Liver (tissue), 9 donors: ENCODE results near the gene PRKCD. TPM values are rescaled to one million over a fixed set of nuclear protein-coding genes. Genes with fewer than 3 reads are reported as not detected.

Experiments
- DNase-seq: peaks from one replicate; pipeline ENCODE4 v3.0.0-alpha.2; 2017; ENCODE audit warnings: low spot score
- H3K27ac ChIP-seq, 2 donors: one replicate each; pipeline ENCODE4 v1.7.0; 2013; ENCODE audit warnings: inconsistent platforms in 2 of 2, low read length in 2 of 2, control low read depth in 1 of 2, low read depth in 1 of 2, mild to moderate bottlenecking in 1 of 2
- H3K27me3 ChIP-seq, 4 donors: one replicate each; pipeline versions ENCODE4 v1.6.1 to v1.7.0; 2013; ENCODE audit warnings: low read length in 3 of 4, inconsistent platforms in 1 of 4, mild to moderate bottlenecking in 1 of 4, moderate library complexity in 1 of 4; ENCODE audit not compliant: control insufficient read depth in 4 of 4, insufficient read depth in 4 of 4
- H3K36me3 ChIP-seq, 4 donors: one replicate each; pipeline versions ENCODE4 v1.6.1 to v1.7.0; 2013; ENCODE audit warnings: low read length in 3 of 4, mild to moderate bottlenecking in 3 of 4, low read depth in 1 of 4, moderate library complexity in 1 of 4; ENCODE audit not compliant: control insufficient read depth in 4 of 4, insufficient read depth in 3 of 4
- H3K4me1 ChIP-seq, 4 donors: one replicate each; pipeline versions ENCODE4 v1.6.1 to v1.7.0; 2013; ENCODE audit warnings: low read length in 3 of 4, mild to moderate bottlenecking in 3 of 4, moderate library complexity in 1 of 4; ENCODE audit not compliant: control insufficient read depth in 4 of 4, insufficient read depth in 4 of 4
- H3K4me3 ChIP-seq, 3 donors: one replicate each; pipeline versions ENCODE4 v1.6.1 to v1.7.0; 2013; ENCODE audit warnings: low read length in 3 of 3, control low read depth in 1 of 3, low read depth in 1 of 3, mild to moderate bottlenecking in 1 of 3
- H3K9ac ChIP-seq, 2 donors: one replicate each; pipeline ENCODE4 v1.7.0; 2013; ENCODE audit warnings: low read length in 2 of 2, mild to moderate bottlenecking in 2 of 2, moderate library complexity in 2 of 2, control low read depth in 1 of 2, low read depth in 1 of 2
- H3K9me3 ChIP-seq, 4 donors: one replicate each; pipeline versions ENCODE4 v1.6.1 to v1.7.0; 2013; ENCODE audit warnings: low read length in 3 of 4; ENCODE audit not compliant: control insufficient read depth in 4 of 4
- CTCF ChIP-seq: fragments of 150-350 bp; IDR thresholded peaks from 2 replicates; pipeline ENCODE4 v1.5.1; 2017; ENCODE audit warnings: improper control_type of control experiment, low read depth, low read length; ENCODE audit not compliant: missing input control
- FOXA1 ChIP-seq: IDR thresholded peaks from 2 replicates; pipeline ENCODE4 v1.6.1; 2016; ENCODE audit warnings: antibody characterized with exemption
- FOXA2 ChIP-seq: IDR thresholded peaks from 2 replicates; pipeline ENCODE4 v1.6.1; 2016; ENCODE audit warnings: antibody characterized with exemption
- GABPA ChIP-seq, 2 donors: IDR thresholded peaks in 1 of 2; conservative IDR thresholded peaks in 1 of 2; 2 replicates each; pipeline ENCODE4 v1.6.1; 2016; ENCODE audit warnings: antibody characterized with exemption in 2 of 2, mild to moderate bottlenecking in 1 of 2, moderate library complexity in 1 of 2
- HNF4A ChIP-seq, 2 donors: conservative IDR thresholded peaks; 2 replicates each; pipeline ENCODE4 v1.6.1; 2016; ENCODE audit warnings: antibody characterized with exemption in 2 of 2, mild to moderate bottlenecking in 2 of 2
- JUND ChIP-seq, 2 donors: IDR thresholded peaks; 2 replicates each; pipeline ENCODE4 v1.6.1; 2016; ENCODE audit warnings: antibody characterized with exemption in 2 of 2
- NR2F2 ChIP-seq: IDR thresholded peaks from 2 replicates; pipeline ENCODE4 v1.6.1; 2016; ENCODE audit warnings: antibody characterized with exemption
- RAD21 ChIP-seq, 2 donors: IDR thresholded peaks; 2 replicates each; pipeline ENCODE4 v1.6.1; 2016; ENCODE audit warnings: antibody characterized with exemption in 2 of 2, mild to moderate bottlenecking in 2 of 2
- REST ChIP-seq: IDR thresholded peaks from 2 replicates; pipeline ENCODE4 v1.6.1; 2016; ENCODE audit warnings: antibody characterized with exemption, mild to moderate bottlenecking
- RXRA ChIP-seq, 2 donors: IDR thresholded peaks; 2 replicates each; pipeline ENCODE4 v1.6.1; 2017 to 2018; ENCODE audit warnings: antibody characterized with exemption in 2 of 2, mild to moderate bottlenecking in 1 of 2
- SP1 ChIP-seq: IDR thresholded peaks from 2 replicates; pipeline ENCODE4 v1.6.1; 2018; ENCODE audit warnings: antibody characterized with exemption, mild to moderate bottlenecking
- YY1 ChIP-seq: IDR thresholded peaks from 2 replicates; pipeline ENCODE4 v1.6.1; 2016; ENCODE audit warnings: antibody characterized with exemption, mild to moderate bottlenecking
- ZBTB33 ChIP-seq: IDR thresholded peaks from 2 replicates; pipeline ENCODE4 v1.6.1; 2016; ENCODE audit warnings: antibody characterized with exemption
- WGBS: extraction: QIAGEN DNeasy Blood & Tissue Kit; methylation state at CpG from one replicate; pipeline ENCODE4 v1.1.7; 2013; 5-methylcytosine and 5-hydroxymethylcytosine counted together
- polyA plus RNA-seq, 2 donors: library from polyadenylated mRNA; stranded (reverse) in 1 of 2; unstranded in 1 of 2; fragments of 200-250 nt in 1 of 2; fragments of >200 nt in 1 of 2; fragmentation: Nextera tagmentation in 1 of 2; extraction: Ambion mirVana in 1 of 2; gene quantifications; one replicate each; pipeline versions ENCODE4 v1.2.1 to v1.2.3, GENCODE V29; 2013 to 2015
- total RNA-seq, 2 donors: library from RNA; depleted of rRNA; stranded (reverse); fragments of >200 nt; gene quantifications; one replicate each; pipeline ENCODE4 v1.2.3, GENCODE V29; 2014
- donor health status: healthy.
- donor health status: healthy.
- donor health status: healthy.
- donor health status: healthy.
- donor health status: healthy.

PRKCD gene
- total and polyA plus RNA-seq, 4 donors: 3.1 to 7.3 (median 3.4) TPM

- peaks cover 0 to 21% (median 2%) of the 10 kb centered on the region in 4 donors for H3K36me3 ChIP-seq
- TF ChIP-seq NR2F2: no peak
- no peak for TF ChIP-seq ZBTB33
- TF ChIP-seq HNF4A (conservative IDR thresholded peaks at IDR 0.05): no peak
- TF ChIP-seq YY1: no peak
- no peak for TF ChIP-seq FOXA1
- no peaks in the 10 kb centered on the region for H3K4me1 ChIP-seq
- WGBS: 88% methylated on average over 9 of the region's 9 CpGs
- H3K27me3 ChIP-seq: no peaks in the 10 kb centered on the region
- no peaks in the 10 kb centered on the region for H3K9me3 ChIP-seq
- H3K27ac ChIP-seq: no peak overlapping the region
- H3K4me3 ChIP-seq: no peak overlapping the region
- DNase-seq: no peak
- H3K9ac ChIP-seq: no peak overlapping the region
Observed at GRCh38 chr3:53175613-53176540, 14.9 kb downstream of the PRKCD start.

GRCh38 chr3:53178246-53178645 is 17.2 kb downstream of the PRKCD start:
- H3K9me3 ChIP-seq: no peaks in the 10 kb centered on the region
- peaks cover 2 to 37% (median 4%) of the 10 kb centered on the region in 4 donors for H3K36me3 ChIP-seq
- TF ChIP-seq NR2F2 (no peak), ZBTB33 (no peak), FOXA2 (no peak), RXRA (IDR thresholded peaks at IDR 0.05) (no peak), YY1 (no peak), REST (no peak), RAD21 (IDR thresholded peaks at IDR 0.05) (no peak), JUND (IDR thresholded peaks at IDR 0.05) (no peak), SP1 (no peak), GABPA (IDR thresholded peaks at IDR 0.05 in 1 of 2, conservative IDR thresholded peaks at IDR 0.05 in 1 of 2) (no peak), HNF4A (conservative IDR thresholded peaks at IDR 0.05) (no peak), FOXA1 (no peak), CTCF (no peak)
- H3K27me3 ChIP-seq: no peaks in the 10 kb centered on the region
- no peak overlapping the region for H3K27ac ChIP-seq
- no peak overlapping the region for H3K4me3 ChIP-seq
- H3K4me1 ChIP-seq: no peaks in the 10 kb centered on the region
- H3K9ac ChIP-seq: no peak overlapping the region
- DNase-seq: no peak
- 98% methylated on average over 15 of the region's 15 CpGs for WGBS
